GM13977 (cell line): Measurements from ENCODE around the gene YOD1.

ENCODE experiments used
- DNase-seq: peaks from one replicate; pipeline ENCODE4 v3.0.0; 2012; ENCODE audit warnings: low spot score
- CTCF ChIP-seq: IDR thresholded peaks from 2 replicates; pipeline ENCODE4 v1.5.1; 2012; ENCODE audit warnings: mild to moderate bottlenecking, control low read depth; ENCODE audit not compliant: insufficient read depth; ENCODE audit errors: extremely low read depth, missing control alignments
- in situ Hi-C: fragments of 300-500 bp; cut with MboI; formaldehyde crosslinking; loops from one replicate; pipeline ENCODE4 v1.12.0; 2022; ENCODE audit warnings: low sequenced_read_pairs, low pct_unique_long_range_greater_than_20kb, mixed read lengths, inconsistent platforms; ENCODE audit not compliant: unreplicated experiment

YOD1 gene

GRCh38 chr1:207028884-207029650 is 21.9 kb downstream of the YOD1 start:
- no peak for TF ChIP-seq CTCF
- DNase-seq: no peak
- in situ Hi-C loops: no loop called here

GRCh38 chr1:207027921-207028320 is 23.1 kb downstream of the YOD1 start:
- no peak for DNase-seq
- in situ Hi-C loops: no loop called here
- TF ChIP-seq CTCF: no peak

- no peak for DNase-seq
- in situ Hi-C loops: no loop called here
- no peak for TF ChIP-seq CTCF
Measured at GRCh38 chr1:207027206-207027777, 23.7 kb downstream of the YOD1 start.

GRCh38 chr1:207026104-207026534 is 24.9 kb downstream of the YOD1 start:
- no peak for TF ChIP-seq CTCF
- no peak for DNase-seq
- in situ Hi-C loops: no loop called here

DNA sequence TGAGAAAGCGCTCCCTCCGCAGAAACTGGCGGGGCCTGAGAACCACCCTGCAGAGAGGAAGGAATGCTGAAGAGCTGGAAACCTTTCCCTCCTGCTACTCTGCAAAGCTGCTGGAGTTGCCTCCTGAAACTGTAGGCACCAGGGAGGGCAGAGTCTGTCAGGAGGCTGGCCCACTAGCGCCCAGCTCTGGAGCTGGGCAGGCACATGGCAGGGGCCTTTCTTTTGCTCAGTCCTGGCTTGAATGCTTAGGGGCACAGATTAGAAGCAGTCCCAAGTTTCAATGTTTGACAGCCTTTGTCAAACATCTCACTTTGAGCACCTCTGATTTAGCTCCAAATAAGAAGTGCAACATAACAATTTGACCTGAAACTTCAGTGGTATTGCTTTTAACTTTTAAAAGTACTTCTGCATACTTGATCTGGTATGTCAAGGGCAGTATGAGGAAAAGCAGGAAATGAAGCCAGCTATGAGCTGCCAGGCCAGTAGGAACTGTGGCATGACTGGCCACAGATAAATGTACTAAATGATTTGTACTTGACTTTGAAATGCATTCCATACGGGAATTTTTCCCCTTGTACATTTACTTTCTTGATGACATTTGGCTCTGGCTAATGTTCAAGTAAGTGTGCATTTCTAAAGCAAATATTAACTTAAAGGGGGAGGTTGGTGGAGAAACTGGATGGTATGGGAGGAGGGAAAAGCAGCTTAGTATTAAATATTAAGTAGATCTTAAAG is 25.7 kb downstream of the YOD1 start:
- DNase-seq: no peak
- TF ChIP-seq CTCF: no peak
- in situ Hi-C loops: no loop called here

DNA sequence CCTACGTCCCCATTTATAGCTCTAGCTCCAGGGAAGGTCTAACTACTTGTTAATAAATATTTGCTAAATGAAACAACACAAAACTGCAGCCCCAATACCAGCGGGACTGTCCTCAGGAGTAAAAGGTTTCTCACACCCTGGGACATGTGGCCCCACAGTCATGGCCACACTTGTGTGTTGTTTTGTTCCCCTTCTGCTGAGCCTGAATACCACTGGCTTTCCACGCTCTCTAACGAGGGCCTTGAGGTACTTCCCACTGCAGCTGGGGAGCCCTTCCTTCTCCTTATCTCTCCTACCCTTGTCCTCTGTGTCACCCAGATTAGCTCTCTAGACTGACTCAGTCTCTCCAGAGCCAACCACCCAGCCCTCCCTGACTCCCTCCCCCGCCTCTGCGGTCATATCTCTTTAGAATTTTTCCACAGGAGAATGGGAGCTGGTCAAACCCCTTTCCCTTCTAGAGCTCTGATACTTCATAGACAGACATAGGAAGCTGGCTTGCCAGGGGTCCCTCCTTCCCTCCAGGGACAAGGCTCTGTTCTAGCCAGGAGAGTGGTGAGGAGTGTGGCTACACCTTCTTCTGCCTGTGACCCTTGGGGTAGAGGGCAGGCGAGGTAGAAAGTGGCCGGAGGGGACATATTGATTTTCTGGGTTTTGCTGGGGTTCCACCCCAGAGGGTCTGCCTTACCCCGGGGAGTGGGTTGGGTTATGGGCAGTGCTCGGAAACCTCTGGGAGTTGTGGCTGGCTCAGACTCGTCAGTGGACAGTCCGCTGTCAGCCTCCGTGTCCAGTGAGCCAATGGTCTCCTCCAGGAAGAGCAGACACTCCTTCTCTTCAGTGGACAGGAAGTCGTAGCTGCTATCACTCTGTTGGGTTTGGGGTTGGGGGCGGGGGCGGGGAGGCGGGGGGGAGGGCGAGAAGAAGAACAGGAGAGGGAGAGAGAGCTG is 26.5 kb downstream of the YOD1 start:
- no peak for TF ChIP-seq CTCF
- in situ Hi-C loops: no loop called here

More for the DNA sequence above, 26.5 kb downstream of the YOD1 start:
- DNase-seq: no peak
